Measurements from ENCODE around the gene CD83. TPM values are rescaled to one million over a fixed set of nuclear protein-coding genes. Genes with fewer than 3 reads are reported as not detected.

The CD83 gene
- total and polyA plus RNA-seq, 9 of the 15 experiments (the other 6 are each of a cell fraction or from before 2014, with no cell fraction given): 2.5 to 4.1 (median 3.4) TPM

- TF ChIP-seq, protein P1, sequence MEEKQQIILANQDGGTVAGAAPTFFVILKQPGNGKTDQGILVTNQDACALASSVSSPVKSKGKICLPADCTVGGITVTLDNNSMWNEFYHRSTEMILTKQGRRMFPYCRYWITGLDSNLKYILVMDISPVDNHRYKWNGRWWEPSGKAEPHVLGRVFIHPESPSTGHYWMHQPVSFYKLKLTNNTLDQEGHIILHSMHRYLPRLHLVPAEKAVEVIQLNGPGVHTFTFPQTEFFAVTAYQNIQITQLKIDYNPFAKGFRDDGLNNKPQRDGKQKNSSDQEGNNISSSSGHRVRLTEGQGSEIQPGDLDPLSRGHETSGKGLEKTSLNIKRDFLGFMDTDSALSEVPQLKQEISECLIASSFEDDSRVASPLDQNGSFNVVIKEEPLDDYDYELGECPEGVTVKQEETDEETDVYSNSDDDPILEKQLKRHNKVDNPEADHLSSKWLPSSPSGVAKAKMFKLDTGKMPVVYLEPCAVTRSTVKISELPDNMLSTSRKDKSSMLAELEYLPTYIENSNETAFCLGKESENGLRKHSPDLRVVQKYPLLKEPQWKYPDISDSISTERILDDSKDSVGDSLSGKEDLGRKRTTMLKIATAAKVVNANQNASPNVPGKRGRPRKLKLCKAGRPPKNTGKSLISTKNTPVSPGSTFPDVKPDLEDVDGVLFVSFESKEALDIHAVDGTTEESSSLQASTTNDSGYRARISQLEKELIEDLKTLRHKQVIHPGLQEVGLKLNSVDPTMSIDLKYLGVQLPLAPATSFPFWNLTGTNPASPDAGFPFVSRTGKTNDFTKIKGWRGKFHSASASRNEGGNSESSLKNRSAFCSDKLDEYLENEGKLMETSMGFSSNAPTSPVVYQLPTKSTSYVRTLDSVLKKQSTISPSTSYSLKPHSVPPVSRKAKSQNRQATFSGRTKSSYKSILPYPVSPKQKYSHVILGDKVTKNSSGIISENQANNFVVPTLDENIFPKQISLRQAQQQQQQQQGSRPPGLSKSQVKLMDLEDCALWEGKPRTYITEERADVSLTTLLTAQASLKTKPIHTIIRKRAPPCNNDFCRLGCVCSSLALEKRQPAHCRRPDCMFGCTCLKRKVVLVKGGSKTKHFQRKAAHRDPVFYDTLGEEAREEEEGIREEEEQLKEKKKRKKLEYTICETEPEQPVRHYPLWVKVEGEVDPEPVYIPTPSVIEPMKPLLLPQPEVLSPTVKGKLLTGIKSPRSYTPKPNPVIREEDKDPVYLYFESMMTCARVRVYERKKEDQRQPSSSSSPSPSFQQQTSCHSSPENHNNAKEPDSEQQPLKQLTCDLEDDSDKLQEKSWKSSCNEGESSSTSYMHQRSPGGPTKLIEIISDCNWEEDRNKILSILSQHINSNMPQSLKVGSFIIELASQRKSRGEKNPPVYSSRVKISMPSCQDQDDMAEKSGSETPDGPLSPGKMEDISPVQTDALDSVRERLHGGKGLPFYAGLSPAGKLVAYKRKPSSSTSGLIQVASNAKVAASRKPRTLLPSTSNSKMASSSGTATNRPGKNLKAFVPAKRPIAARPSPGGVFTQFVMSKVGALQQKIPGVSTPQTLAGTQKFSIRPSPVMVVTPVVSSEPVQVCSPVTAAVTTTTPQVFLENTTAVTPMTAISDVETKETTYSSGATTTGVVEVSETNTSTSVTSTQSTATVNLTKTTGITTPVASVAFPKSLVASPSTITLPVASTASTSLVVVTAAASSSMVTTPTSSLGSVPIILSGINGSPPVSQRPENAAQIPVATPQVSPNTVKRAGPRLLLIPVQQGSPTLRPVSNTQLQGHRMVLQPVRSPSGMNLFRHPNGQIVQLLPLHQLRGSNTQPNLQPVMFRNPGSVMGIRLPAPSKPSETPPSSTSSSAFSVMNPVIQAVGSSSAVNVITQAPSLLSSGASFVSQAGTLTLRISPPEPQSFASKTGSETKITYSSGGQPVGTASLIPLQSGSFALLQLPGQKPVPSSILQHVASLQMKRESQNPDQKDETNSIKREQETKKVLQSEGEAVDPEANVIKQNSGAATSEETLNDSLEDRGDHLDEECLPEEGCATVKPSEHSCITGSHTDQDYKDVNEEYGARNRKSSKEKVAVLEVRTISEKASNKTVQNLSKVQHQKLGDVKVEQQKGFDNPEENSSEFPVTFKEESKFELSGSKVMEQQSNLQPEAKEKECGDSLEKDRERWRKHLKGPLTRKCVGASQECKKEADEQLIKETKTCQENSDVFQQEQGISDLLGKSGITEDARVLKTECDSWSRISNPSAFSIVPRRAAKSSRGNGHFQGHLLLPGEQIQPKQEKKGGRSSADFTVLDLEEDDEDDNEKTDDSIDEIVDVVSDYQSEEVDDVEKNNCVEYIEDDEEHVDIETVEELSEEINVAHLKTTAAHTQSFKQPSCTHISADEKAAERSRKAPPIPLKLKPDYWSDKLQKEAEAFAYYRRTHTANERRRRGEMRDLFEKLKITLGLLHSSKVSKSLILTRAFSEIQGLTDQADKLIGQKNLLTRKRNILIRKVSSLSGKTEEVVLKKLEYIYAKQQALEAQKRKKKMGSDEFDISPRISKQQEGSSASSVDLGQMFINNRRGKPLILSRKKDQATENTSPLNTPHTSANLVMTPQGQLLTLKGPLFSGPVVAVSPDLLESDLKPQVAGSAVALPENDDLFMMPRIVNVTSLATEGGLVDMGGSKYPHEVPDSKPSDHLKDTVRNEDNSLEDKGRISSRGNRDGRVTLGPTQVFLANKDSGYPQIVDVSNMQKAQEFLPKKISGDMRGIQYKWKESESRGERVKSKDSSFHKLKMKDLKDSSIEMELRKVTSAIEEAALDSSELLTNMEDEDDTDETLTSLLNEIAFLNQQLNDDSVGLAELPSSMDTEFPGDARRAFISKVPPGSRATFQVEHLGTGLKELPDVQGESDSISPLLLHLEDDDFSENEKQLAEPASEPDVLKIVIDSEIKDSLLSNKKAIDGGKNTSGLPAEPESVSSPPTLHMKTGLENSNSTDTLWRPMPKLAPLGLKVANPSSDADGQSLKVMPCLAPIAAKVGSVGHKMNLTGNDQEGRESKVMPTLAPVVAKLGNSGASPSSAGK (IDR thresholded peaks at IDR 0.05): peak; percentile 33; the same call in 1 of the 2 replicates
These were observed 13.0 kb downstream of the CD83 start (continued) for GRCh38 chr6:14130435-14131075.

Measured in K562 (cell line).